NCI-H2227 treated with DMSO at 0.1 percent for 48 hours (cell line): ENCODE results near the gene ZMYND15.

Experiments used
- DNase-seq: peaks from one replicate; lab custom pipeline; 2025; lab: John Stamatoyannopoulos, UW

The ZMYND15 gene

GRCh38 chr17:4743898-4744297 lies 4.3 kb downstream of the ZMYND15 start:
- DNase-seq: no peak

GRCh38 chr17:4744999-4745969 lies 5.7 kb downstream of the ZMYND15 start:
- DNase-seq: no peak

GRCh38 chr17:4747847-4748246 lies 8.2 kb downstream of the ZMYND15 start:
- no peak for DNase-seq

GRCh38 chr17:4748686-4749085 lies 9.1 kb downstream of the ZMYND15 start:
- no peak for DNase-seq

GRCh38 chr17:4750606-4751005 lies 11.0 kb downstream of the ZMYND15 start:
- DNase-seq: no peak

- no peak for DNase-seq
Measured at GRCh38 chr17:4751932-4752331, 12.3 kb downstream of the ZMYND15 start.

GRCh38 chr17:4753392-4753791 lies 13.8 kb downstream of the ZMYND15 start:
- DNase-seq: no peak

GRCh38 chr17:4759776-4760236 lies 20.2 kb downstream of the ZMYND15 start:
- DNase-seq: no peak

- no peak for DNase-seq
Measured at GRCh38 chr17:4764595-4764994, 25.0 kb downstream of the ZMYND15 start.

GRCh38 chr17:4766201-4766600 lies 26.6 kb downstream of the ZMYND15 start:
- no peak for DNase-seq

GRCh38 chr17:4766723-4767122 lies 27.1 kb downstream of the ZMYND15 start:
- no peak for DNase-seq

- DNase-seq: no peak
Measured at GRCh38 chr17:4768298-4768697, 28.7 kb downstream of the ZMYND15 start.

GRCh38 chr17:4769628-4770027 lies 30.0 kb downstream of the ZMYND15 start:
- no peak for DNase-seq

- no peak for DNase-seq
Measured at GRCh38 chr17:4771519-4772234, 32.0 kb downstream of the ZMYND15 start, which contains the start of gene TM4SF5. Gene TM4SF5, plus strand, starts transcription at chr17:4771886. Its CDS starts 37 bp downstream, at chr17:4771923.

- DNase-seq: no peak
Measured at GRCh38 chr17:4772235-4772613, 32.6 kb downstream of the ZMYND15 start.

GRCh38 chr17:4777969-4778760 lies 38.5 kb downstream of the ZMYND15 start:
- no peak for DNase-seq

GRCh38 chr17:4780325-4780955 lies 40.8 kb downstream of the ZMYND15 start:
- no peak for DNase-seq

GRCh38 chr17:4782652-4783051 lies 43.0 kb downstream of the ZMYND15 start:
- no peak for DNase-seq

GRCh38 chr17:4785311-4786105 lies 45.9 kb downstream of the ZMYND15 start:
- DNase-seq: no peak

- no peak for DNase-seq
Measured at GRCh38 chr17:4786106-4786511, 46.5 kb downstream of the ZMYND15 start, which contains the start of gene VMO1. Gene VMO1, minus strand, starts transcription at chr17:4786364. Its CDS starts 12 bp downstream, at chr17:4786352.

- DNase-seq: no peak
Measured at GRCh38 chr17:4786516-4786915, 46.9 kb downstream of the ZMYND15 start.
